Right lobe of liver (tissue), 6 donors: ENCODE measurements around the gene HRH2. TPM values are rescaled to one million over a fixed set of nuclear protein-coding genes. Genes with fewer than 3 reads are reported as not detected.

Experiments
- ATAC-seq, 4 donors: fragments of 200-7000 bp; cut with Tn5 transposase; one replicate each; pipeline ENCODE4 v1.9.1; 2020; ENCODE audit warnings: mild to moderate bottlenecking in 4 of 4, moderate library complexity in 4 of 4
- DNase-seq, 3 donors: peaks; one replicate each; pipeline ENCODE4 v3.0.0-alpha.2; 2020
- H3K27ac ChIP-seq, 3 donors: fragments of 200-600 bp; one replicate each; pipeline ENCODE4 v1.8.0; 2022
- H3K27me3 ChIP-seq, 2 donors: fragments of 200-600 bp; one replicate each; pipeline ENCODE4 v1.8.0; 2022
- H3K36me3 ChIP-seq, 4 donors: fragments of 200-600 bp; sonication (generic) in 1 of 4; one replicate each; pipeline versions ENCODE4 v1.5.1 to v1.8.0; 2017 to 2022; ENCODE audit warnings: control low read depth in 1 of 4
- H3K4me1 ChIP-seq, 4 donors: fragments of 200-600 bp; sonication (generic) in 1 of 4; one replicate each; pipeline versions ENCODE4 v1.5.1 to v1.8.0; 2017 to 2022; ENCODE audit warnings: control low read depth in 1 of 4
- H3K4me3 ChIP-seq, 3 donors: fragments of 200-600 bp; one replicate each; pipeline ENCODE4 v1.8.0; 2022
- H3K9me3 ChIP-seq, 4 donors: fragments of 200-600 bp; sonication (generic) in 1 of 4; one replicate each; pipeline versions ENCODE4 v1.5.1 to v1.8.0; 2017 to 2022; ENCODE audit warnings: control low read depth in 1 of 4
- CTCF ChIP-seq, 4 donors: fragments of 200-600 bp in 3 of 4; fragments of 450-650 bp in 1 of 4; IDR thresholded peaks; one replicate each; pipeline versions ENCODE4 v1.5.1 to v1.8.0; 2016 to 2022; ENCODE audit warnings: antibody characterized with exemption in 4 of 4, mild to moderate bottlenecking in 2 of 4
- POLR2A ChIP-seq: fragments of 450-650 bp; IDR thresholded peaks from one replicate; pipeline ENCODE4 v1.6.1; 2017; ENCODE audit warnings: antibody characterized with exemption, mild to moderate bottlenecking
- WGBS: methylation state at CpG from one replicate; pipeline ENCODE4 v1.1.6; 2018; ENCODE audit warnings: low coverage, low lambda C conversion rate; ENCODE audit not compliant: insufficient coverage; ENCODE audit errors: missing lambda C conversion rate; 5-methylcytosine and 5-hydroxymethylcytosine counted together
- intact Hi-C, 2 donors: fragments of 100-400 bp; cut with DNase I; formaldehyde crosslinking; loops; one replicate each; pipeline versions ENCODE4 v1.11.2 to v1.14.1; 2022
- total RNA-seq, 6 experiments: library from RNA; depleted of rRNA in 2 of 6; stranded (reverse); fragments of >200 nt in 2 of 6; fragmentation: NEBNext Ultra II Directional in 3 of 6; extraction: Animal tissue kit (Norgen Biotek cat#: 25700) in 3 of 6; gene quantifications; one replicate each; pipeline versions ENCODE4 v1.1.0 to v1.2.4, GENCODE V29; 2016 to 2023
- donor health status: DM: no; HTN: yes; CAD: no.
- donor health status: DM: no; HTN: no; CAD: no.
- donor health status: DM: no; HTN: no; CAD: no.
- donor health status: DM: no; HTN: yes; CAD: no.
- donor health status: DM: no; HTN: yes; CAD: no.

The HRH2 gene
- total RNA-seq, 6 experiments from 2014 or later, result 0.29 to 2.5 (median 0.87) TPM

GRCh38 chr5:175713930-175714329 is 56.1 kb downstream of the HRH2 start:
- Histone ChIP-seq H3K4me3 (no peak overlapping the region), H3K9me3 (no peaks in the 10 kb centered on the region), H3K36me3 (no peaks in the 10 kb centered on the region), H3K27ac (no peak overlapping the region), H3K27me3 (no peaks in the 10 kb centered on the region), H3K4me1 (peaks cover 0 to 10% (median 2%) of the 10 kb centered on the region in 4 donors)
- no peak for ATAC-seq
- 71% methylated on average over 1 of the region's 3 CpGs for WGBS
- intact Hi-C loops, result loop anchor here in 1 of 2 donors (10.0 kb wide), 1 partner anchor 169 kb away; no protein-coding TSS in a partner anchor
- no peak for DNase-seq
- no peak for TF ChIP-seq POLR2A
- TF ChIP-seq CTCF (IDR thresholded peaks at IDR 0.05), result no peak

DNA sequence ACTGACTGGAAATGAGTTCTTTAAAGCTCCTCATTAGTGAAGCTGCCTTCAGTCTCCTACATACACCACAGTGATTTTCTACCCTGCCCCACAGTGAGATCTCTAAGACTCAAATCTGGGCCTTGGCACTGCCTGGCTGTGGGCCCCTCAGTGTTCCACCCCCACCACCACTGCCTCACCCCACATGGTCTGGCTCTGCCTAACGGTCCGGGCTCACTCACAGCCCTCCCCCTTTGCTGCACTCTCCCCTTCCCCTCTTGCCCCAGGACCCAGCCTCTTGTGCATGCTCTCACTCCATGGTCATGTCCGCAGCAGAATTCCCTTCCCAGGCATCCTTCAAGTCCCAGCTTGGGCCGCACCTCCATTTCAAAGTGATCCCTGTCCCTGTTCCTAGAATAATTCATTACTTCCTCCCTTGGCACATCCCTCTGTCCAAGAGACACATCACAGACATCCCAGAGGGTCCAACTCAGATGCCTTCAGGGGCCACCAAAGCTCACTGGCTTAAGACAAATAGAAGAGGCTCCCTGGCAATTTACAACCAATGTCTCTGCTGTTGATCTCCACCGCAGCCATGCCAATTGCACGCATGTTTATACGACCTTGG is 56.7 kb downstream of the HRH2 start:
- TF ChIP-seq CTCF (IDR thresholded peaks at IDR 0.05), result no peak
- TF ChIP-seq POLR2A, result no peak
- Histone ChIP-seq H3K4me1 (peaks cover 0 to 10% (median 2%) of the 10 kb centered on the region in 4 donors), H3K4me3 (no peak overlapping the region), H3K36me3 (no peaks in the 10 kb centered on the region), H3K9me3 (no peaks in the 10 kb centered on the region), H3K27me3 (no peaks in the 10 kb centered on the region), H3K27ac (no peak overlapping the region)
- intact Hi-C loops, result loop anchor here in 1 of 2 donors (10.0 kb wide), 1 partner anchor 170 kb away; no protein-coding TSS in a partner anchor
- DNase-seq (peak in 1 of 3 donors; percentile 37), ATAC-seq (no peak)
- 57% methylated on average over 6 of the region's 7 CpGs for WGBS

DNA sequence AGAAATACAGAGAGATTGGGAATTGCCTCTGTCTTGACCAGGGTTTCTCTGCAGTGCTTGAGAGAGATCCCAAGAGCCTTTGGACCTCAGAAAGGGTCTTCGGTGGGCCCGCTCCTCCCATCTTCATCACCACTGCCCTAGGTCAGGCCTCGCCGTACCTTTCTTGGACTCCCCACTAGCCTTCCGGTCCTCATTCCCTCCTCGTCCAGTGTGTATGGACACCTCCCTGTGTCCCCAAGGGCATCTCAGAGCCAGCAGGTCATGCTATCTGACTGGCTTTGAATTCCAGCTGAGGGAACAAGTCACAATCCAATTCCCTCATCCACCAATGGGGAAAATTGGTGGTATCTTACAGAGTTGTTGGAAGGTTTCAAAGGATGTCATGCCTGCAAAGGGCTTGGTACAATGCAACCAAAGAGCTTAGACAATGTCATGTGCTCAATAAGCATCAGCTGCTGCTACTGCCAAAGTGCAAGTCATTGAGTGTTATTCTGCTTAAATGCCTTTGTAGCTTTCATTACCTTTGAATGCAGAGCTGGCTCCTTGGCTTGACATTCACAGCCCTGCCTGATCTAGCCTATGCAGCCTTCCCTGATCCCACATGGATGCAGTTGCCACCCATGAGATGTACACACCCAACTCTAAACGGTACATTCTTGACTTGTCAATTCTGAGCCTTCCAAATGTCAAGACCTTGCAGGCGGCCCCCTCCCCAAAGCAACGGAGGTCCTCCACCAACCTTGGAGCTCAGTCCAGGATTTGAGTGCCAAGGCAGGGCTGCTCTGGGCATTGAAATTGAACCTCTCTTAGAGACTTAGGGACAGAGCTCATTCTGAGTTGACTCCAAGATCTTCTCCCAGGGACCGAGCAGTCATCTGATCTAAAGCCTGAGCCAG is 58.0 kb downstream of the HRH2 start:
- no peaks in the 10 kb centered on the region for H3K9me3 ChIP-seq
- no peak overlapping the region for H3K27ac ChIP-seq
- H3K36me3 ChIP-seq, result no peaks in the 10 kb centered on the region
- intact Hi-C loops, result loop anchor here in 1 of 2 donors (10.0 kb wide), 1 partner anchor 171 kb away; no protein-coding TSS in a partner anchor
- no peaks in the 10 kb centered on the region for H3K27me3 ChIP-seq
- peaks cover 0 to 10% (median 2%) of the 10 kb centered on the region in 4 donors for H3K4me1 ChIP-seq
- no peak overlapping the region for H3K4me3 ChIP-seq
- TF ChIP-seq CTCF (IDR thresholded peaks at IDR 0.05), result no peak
- no peak for TF ChIP-seq POLR2A
- peak in 1 of 3 donors; percentile 26 for DNase-seq
- WGBS, result 90% methylated on average over 5 of the region's 10 CpGs
- no peak for ATAC-seq

GRCh38 chr5:175717837-175718236 is 60.0 kb downstream of the HRH2 start:
- Histone ChIP-seq H3K9me3 (no peaks in the 10 kb centered on the region), H3K4me3 (no peak overlapping the region), H3K4me1 (peaks cover 0 to 10% (median 2%) of the 10 kb centered on the region in 4 donors), H3K36me3 (no peaks in the 10 kb centered on the region), H3K27me3 (no peaks in the 10 kb centered on the region), H3K27ac (no peak overlapping the region)
- TF ChIP-seq POLR2A, result no peak
- no peak for TF ChIP-seq CTCF (IDR thresholded peaks at IDR 0.05)
- ATAC-seq, result peak in 1 of 4 donors; percentile 19
- no peak for DNase-seq
- intact Hi-C loops, result loop anchor here in 1 of 2 donors (10.0 kb wide), 1 partner anchor 173 kb away; no protein-coding TSS in a partner anchor
- WGBS, result 27% methylated on average over 3 of the region's 3 CpGs
